NCI-H2196 (cell line): Measurements from ENCODE around the gene COPG1.

Source experiments
- DNase-seq: peaks from one replicate; lab custom pipeline; 2025; ENCODE audit not compliant: unreplicated experiment; lab: John Stamatoyannopoulos, UW

Gene COPG1

GRCh38 chr3:129278439-129278965 lies 29.1 kb downstream of the COPG1 start, which contains the start of gene HMCES:
HMCES (plus strand) TSS chr3:129278870; CDS start chr3:129279733, 863 bp downstream.
- DNase-seq: peak; percentile 97

GRCh38 chr3:129278966-129279906 lies 29.8 kb downstream of the COPG1 start:
- DNase-seq: peak; percentile 21

GRCh38 chr3:129280183-129280582 lies 30.8 kb downstream of the COPG1 start:
- no peak for DNase-seq

GRCh38 chr3:129281726-129282125 lies 32.3 kb downstream of the COPG1 start:
- DNase-seq: no peak

DNA sequence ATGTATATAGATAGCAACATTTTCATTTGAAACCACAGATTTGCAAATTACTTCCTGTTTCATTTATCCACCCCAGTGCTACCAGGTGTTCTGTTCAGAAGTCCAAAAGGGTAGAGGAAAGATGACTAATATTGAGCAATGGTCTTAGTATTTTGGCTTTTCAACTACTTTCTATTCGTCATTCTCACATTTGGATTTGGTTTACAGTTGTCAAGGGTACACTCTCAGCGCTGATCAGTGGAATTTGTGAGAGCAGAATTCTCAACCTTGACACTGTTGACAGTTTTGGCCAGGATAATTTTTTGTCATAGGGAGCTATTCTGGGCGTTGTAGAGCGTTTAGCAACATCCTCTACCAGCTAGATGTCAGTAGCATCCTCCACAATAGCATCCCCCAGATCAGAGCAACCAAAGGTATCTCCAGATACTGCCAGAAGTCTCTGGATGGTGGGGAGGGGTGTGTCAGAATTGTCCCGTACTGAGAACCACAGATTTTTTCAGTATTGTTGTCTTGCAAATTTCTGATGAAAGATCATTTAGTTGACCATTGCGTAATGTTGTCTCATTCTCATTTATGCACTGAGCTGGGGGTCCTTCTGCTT lies 33.4 kb downstream of the COPG1 start:
- no peak for DNase-seq

GRCh38 chr3:129286081-129286480 lies 36.7 kb downstream of the COPG1 start:
- no peak for DNase-seq

DNA sequence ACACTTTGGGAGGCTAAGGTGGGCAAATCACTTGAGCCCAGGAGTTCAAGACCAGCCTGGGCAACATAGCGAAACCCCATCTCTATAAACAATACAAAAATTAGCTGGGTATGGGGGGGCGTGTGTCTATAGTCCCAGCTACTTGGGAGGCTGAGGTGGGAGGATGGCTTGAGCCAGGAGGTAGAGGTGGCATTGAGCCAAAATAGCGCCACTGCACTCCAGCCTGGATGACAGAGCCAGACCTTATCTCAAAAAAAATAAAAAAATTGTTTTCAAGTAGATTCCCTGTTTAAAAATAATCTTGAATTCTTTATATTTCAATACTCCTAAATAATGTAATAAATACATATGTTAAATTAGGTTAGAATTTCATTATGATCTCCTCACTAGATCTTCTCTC lies 39.0 kb downstream of the COPG1 start:
- no peak for DNase-seq

DNA sequence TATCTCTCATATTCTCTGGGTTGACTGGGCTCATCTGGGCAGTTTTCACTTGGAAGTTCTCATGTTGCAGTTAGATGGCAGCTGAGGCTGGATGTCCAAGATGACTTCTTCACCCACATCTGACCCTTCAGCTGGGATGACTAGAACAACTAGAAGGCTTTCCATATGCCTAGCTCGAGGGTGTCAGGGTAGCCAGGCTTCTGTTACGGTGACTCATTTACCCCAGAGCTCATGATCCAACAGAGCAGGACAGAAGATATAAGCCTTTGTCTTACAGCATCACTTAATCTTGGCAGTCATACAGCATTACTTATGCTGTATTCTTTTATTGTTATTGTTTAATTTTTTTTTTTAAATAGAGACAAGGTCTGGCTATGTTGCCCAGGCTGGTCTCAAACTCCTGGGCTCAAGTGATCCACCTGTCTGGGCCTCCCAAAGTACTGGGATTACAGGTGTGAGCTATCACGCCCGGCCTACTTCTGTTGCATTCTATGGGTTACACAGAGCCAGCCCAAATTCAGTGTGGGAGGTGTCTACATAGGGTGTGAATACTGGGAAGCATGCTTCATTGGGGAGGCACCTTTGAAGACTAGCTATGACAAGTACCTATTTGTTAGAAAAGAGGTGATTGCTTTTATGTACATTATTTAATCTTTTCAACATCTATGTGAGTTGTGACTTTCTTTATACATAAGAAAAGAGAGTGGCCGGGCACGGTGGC lies 40.0 kb downstream of the COPG1 start:
- no peak for DNase-seq

DNA sequence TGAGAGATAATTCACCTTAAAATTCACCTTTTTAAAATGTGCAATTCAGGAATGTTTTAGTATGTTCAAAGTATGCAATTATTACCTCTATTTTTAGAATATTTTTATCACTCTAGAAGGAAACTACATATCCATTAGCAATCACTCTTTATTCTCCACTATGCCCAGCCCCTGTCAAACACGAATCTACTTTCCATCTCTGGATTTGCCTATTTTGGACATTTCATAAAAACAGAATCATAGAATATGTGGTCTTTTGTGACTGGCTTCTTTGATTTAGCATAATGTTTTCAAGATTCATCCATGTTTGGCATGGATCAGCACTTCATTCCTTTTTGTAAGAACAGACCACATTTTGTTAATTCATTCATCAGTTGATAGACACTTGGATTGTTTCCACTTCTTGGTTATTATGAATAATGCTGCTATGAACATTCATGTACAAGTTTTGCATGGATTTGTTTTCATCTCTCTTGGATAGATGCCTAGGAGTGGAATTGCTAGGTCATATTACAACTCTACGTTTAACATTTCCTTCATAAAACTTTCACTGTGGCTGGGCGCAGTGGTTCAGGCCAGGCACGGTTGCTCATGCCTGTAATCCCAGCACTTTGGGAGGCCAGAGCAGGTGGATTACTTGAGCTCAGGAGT lies 42.0 kb downstream of the COPG1 start:
- DNase-seq: no peak

GRCh38 chr3:129295286-129295685 lies 45.9 kb downstream of the COPG1 start:
- no peak for DNase-seq

GRCh38 chr3:129304146-129304961 lies 54.9 kb downstream of the COPG1 start:
- DNase-seq: no peak

DNA sequence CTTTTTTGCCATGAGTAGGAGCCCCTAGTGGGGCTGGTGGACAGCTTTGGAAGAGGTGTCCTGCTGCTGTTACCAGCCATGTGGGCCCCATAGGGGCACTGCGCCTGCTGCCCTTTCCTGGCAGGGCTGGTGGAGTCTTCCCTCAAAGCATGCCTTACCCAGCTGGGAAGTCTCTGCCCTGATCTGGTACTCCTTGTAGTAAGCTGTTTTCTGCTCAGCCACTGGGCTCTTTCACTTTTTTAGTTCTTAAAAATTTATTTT lies 55.5 kb downstream of the COPG1 start:
- DNase-seq: no peak

DNA sequence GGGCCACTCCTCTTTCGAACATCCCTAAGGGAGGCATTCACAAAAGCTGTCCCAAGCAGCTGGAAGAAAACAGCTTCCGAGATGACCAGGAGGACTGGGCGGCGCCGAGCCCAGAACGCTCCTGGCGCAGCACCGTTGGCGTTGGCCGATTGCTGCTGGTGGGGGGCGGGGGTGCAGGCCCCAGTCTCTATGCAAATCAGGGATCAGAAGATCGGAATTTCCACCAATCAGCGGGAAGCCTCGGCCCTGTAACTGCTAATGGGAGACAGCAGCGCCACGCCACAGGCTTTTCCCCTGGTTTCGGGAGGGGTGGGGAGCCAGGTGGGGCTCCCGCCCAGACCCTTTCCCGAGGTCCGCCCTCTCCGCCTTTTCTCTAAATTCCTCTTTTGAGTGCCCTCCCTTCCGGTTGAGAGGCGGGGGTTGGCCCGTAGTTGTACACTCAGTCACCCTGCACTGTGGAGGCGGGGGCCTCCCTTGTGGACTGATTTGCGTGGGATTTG lies 56.2 kb downstream of the COPG1 start:
- DNase-seq: peak; percentile 99

GRCh38 chr3:129308636-129309035 lies 59.2 kb downstream of the COPG1 start:
- no peak for DNase-seq

DNA sequence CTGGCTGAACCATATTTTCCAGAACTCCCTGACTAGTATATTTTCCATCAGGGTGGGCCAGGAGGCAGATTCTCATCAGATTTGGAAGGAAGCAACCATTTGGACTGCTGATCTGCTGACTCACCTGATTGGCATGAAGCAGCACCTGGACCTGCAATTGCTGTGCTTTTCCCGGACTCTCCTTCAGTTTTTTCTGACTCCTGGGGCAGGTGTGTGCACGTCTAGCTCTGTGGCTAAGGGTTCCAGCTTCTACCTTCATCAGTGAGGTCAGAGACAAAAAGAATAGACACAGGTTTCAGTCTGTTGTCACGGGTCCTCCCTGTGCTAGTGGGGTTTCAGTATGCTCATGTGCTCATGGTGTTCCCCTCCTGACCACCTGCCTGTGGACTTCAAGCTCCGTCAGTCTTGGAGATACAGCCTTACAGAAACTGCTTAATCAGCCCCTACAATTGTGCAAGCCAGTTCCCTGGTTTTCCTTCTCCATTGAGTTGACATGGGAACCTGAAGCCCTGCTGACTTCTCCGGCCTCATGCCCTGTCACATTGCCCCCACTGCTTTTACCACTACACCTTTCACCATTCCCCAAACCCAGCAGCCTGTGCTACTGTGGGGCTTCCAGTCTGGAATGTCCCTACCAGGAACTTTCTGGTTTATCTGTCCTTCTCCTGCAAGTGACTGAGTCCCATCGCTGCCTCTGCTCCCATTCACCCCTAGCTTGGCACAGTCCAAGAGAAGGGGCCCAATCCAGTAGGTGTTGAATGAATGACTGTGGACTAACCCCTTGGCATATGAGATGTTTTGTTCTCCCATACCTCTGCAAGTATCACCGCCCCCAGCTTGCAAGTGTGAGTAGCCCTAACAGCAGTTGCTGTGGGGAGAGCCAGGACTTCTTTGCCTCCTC lies 61.0 kb downstream of the COPG1 start:
- DNase-seq: peak; percentile 77

DNA sequence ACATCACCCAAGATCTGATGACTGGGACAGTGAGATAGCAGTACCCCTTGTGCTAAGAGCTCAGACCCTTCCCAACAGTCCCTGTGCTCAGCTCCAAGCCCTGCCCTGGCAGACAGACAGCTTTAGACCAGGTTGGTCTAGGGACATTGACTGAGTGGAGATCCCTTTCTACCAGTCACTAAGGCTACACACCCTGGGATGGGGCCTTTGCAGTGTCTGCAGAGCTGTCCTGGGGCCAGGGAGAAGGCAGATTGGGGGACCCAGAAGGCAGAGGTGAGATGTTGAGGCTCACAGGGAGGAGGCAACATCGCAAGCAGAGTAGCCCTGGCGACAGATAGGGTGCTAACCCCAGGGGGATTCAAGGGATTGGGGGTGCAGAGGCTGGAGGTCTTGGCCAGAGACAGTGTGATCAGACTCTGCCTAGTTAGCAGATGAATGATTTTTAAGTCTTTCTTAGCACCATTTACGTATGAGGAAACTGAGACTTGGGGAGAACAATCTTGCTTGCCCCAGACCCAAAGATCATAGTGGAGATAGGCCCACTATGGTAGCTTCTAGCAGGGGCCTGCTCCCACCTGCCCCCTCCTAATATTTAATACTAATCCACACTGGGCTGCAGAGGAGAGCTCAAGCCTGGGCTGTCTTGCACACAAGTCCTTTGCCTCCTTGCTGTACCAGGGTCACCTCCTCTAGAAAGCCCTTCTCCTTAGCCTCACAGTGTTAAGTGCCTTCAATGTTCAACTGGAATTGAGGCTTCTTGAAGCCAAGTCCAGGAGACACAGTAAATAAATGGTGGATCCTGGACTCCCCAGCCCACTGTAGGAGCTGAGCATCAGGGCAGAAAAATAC lies 61.9 kb downstream of the COPG1 start:
- DNase-seq: no peak

DNA sequence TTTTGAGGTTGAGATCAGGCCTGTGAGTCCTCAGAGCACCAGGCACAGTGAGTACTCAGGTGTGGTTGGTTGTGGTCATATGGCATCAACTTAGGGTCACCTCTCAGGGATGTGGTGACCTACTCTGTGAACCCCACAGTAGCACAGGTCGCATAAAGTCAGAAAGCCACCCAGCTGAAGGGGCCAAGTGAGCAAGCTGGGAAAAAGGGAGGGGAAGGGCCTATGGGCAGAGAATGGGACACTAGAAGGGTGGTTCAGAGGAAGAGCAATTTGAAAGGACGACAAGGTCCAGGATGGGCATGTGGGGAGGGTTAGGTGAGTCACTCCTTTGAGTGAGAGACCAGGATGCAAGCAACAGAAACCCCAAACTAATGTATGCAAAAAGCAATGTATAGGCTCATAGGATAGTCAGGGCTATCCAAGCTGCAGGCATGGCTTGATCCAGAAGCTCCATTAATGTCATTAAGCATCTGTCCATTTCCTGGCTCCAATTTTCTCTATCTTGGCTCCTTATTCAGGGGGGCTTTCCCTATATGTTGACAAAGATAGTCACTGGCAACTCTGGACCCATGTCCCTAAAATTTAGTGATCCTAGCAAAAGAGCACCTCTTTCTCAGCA lies 62.7 kb downstream of the COPG1 start:
- DNase-seq: no peak
